AG08395 (cell line): ENCODE results near the gene COL4A1.

Experiments used
- DNase-seq: peaks from one replicate; pipeline ENCODE4 v3.0.0; 2012; ENCODE audit warnings: mixed read lengths, low spot score

Gene COL4A1

DNA sequence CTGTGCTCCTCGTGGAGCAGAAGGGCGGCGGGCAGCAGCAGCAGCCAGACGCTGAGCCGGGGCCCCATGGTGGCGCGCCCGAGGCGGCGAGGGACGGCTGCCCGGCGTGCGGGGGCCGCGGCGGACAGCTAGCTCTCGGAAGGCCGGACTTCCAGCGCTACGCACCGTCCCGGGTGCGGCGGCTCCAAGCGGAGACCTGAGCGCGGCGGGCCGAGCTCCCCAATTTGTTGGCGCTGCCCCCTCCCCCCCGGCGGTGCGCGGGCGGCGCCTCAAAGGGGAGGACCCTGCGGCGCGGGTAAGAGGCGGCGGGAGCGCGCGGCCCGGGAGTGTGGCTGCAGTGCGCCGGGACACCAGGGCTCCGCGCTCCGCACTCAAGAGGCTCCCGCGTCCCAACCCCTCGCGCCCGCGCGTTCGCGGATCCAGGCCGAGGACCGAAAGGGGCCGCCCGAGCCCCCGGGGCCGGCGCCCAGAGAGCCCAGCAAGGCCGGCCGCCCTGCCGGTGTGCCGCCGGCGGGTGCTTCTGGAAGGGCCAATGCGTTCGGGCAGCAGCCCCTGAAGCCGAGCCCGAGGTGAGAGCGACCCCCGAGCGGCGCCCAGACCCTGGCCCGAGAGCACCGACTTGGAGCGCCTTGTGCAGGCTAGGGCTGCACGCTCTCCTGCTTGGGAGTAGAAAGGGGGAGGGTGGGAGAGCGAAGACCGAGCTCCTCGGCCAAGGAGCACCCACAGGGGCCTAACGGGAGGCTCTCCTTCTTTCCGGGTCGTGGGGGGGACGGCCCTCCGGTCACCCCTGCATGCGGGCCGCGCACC lies at the start of gene COL4A1, which contains the start of gene COL4A2:
COL4A1 (minus strand) TSS at position 198 of the 807 bp plus-strand sequence; CDS start at position 68, 130 bp downstream.
COL4A2 (plus strand) TSS at position 325 of the 807 bp plus-strand sequence. CDS start 620 bp downstream, outside the sequence.
- no peak for DNase-seq

- DNase-seq, result no peak
These were observed 49.4 kb upstream of the COL4A1 start for GRCh38 chr13:110356362-110356761.

- no peak for DNase-seq
These were observed 47.9 kb upstream of the COL4A1 start for GRCh38 chr13:110354715-110355473.

DNA sequence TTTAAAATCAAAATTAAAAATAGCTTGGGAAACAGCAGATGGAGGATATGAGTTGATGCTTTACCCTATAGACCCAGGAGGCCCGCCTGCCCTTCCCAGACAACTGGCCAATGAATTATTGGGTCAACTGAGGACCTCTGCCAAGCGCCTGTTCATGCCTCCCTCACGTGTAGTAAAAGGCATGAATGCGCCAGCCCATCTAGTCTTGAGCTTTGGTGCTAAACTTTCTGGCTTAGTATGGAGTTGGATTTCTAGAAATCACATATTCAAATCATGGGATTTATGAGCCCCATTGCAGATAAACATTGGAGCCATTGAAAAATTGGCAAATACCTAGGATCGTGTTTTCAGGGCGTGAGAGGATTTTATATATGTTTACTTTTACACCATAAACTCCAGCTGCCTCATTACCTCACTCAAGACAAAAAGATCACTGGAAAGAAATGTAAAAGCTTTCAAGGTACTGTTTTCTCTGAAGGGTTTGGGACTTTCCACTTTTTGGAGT lies 47.2 kb upstream of the COL4A1 start:
- DNase-seq, result no peak

DNA sequence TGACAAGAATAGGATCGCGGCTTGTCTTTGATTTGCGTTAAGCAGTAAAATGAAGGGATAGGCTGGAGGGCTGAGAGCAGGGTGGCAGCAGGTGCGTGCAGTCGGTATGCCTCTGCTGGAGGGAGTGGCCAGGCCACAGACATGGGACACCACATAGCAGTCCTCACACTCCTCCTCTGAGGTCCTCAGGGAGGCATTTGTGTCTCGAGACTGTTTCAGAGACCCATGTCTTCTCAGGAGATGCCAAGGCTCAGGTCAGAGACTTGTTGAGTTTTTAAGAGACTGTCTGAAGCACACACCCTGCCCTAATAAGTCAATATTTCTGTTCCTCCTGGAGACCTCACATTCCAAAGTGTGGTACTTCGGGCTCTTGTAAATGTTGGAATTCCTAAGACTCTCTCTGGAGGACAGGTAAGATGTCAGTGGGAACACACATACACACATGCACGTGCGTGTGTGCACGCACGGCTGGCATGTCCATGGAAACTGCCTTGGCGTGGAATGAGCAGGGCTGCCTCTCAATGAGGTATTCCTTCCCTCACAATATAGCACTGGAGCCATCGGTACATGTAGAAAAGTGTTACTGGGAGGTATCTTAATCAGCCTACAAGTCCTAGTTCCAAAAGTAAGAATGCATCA lies 46.5 kb upstream of the COL4A1 start:
- no peak for DNase-seq

DNA sequence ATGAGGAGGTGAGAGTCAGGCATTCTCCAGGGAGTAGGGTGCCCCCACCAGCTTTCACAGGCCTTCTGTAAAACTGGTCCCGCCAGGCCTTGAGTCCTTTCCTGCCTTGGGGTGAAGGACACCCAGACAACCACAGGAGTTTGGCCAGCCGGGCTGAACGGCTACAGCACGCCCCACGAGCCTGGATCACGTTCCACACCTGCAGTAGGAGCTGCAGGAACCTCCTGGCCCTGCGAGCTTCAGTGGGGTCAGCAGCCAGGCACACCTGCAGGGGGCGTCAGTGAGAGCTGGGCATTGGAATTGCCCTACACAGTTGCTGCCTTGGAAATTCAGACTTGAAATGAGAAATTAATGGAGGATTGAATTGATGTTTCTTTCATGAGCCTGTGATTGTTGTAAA lies 45.8 kb upstream of the COL4A1 start:
- no peak for DNase-seq

DNA sequence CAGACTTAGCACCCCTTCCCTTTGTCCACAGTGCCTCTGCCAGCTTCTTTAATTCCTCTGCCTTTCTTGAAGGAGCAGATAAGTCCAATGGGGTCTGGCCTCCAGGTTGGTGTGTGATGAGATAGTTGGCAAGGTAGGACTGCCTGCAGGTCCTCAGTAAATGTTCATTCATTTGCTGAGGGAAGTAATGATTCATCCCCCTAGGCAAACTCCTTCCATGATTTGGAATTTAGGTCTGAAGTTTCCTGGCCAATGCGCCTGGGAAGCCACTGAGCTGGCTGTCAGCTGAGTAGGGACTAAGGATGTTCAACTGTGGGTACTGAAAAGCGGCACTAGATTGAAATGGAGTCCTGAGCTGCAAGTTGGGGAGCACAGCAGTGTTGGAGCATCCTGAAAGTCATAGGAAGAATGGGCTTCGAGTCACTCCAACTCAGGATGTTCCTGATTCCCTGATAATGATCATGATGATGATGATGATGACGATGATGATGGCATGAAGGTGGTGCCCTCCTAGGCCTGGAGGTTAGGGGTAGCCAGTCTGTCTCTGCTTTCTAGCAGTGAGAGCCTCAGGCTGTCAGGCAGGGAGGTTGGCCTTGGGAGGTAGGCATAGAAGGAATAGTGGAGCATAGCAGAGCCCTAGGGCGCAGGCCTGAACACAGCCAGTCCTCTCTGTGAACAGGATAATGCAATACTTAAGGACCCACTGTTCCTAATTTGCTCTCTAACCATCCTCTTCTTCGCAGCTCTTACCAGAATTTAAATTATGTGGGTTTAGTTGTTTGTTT lies 44.9 kb upstream of the COL4A1 start:
- DNase-seq, result no peak

DNA sequence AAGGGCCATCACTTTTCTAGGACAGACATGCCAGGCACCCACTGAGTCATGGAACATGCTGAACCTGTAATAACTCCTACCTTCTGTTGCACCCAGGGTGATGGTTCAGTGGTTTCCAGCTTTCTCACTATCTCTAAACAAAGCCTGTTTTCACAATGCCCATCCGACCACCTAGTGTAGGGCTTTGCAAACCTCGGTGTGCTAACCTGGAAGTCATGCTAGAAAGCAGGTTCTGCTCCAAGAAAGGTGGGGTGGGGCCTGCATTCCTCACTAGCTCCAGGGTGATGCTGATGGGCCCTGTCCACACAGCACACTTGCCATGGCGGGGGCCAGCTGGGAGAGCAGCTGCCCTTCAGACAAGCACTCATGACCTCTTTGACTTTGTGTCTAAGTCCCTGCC lies 43.6 kb upstream of the COL4A1 start:
- DNase-seq, result no peak

DNA sequence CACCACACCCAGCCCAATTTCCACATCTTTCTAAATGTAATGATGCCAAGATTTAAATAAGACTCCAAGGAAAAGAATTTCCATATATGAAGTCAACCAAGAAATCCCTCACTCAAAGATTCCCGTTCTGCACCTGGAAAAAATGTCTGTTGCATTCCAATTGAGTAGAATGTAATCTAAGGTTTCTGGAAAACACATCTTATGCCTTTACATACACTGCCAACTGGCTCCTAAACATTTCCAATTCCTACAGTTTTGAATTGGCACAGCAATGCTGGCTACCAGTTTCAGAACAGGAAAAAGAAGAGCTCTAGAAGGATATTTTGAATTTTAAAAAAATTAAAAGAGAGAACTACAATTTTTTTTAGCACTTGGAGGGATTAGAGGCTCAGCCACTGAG lies 43.1 kb upstream of the COL4A1 start:
- no peak for DNase-seq

GRCh38 chr13:110349239-110349638 lies 42.3 kb upstream of the COL4A1 start:
- no peak for DNase-seq

DNA sequence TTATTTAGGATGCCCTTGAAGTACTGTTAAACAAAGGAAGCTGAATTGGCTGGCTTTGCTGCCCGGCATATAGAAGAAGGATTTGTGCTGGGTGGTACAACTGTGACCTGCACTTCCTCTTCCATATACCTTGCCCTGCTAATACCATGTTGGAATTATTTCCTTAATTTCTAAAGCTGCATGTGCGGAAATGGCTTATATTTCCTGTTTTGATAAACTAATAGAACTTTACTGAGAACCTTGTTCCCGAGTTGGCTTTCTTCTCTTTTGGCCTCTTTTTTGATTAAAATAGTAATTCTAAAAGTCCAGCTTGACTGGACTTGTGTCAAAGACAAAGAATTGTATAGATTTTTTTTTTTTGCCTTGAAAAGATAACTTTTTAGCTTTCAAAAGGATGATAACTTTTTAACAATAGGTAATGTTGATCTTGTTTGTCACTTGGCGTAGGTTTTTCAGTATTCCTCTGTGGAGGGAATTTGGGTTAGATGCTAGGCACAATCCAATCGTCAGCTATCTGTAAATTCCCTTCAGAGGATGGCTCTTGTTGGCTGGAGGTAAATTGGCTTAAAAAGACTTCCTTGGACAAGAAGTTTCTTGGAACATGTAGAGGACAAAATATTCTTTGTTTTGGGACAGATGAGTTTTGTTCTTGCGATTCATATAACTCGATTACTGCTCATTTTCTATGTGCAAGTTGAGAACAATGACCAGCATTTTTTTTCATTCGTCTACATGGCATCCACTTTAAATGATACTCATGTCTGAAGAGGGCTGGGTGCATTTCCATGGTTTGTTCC lies 41.5 kb upstream of the COL4A1 start:
- DNase-seq, result no peak

GRCh38 chr13:110347535-110348308 lies 40.8 kb upstream of the COL4A1 start:
- DNase-seq, result peak; percentile 89

DNA sequence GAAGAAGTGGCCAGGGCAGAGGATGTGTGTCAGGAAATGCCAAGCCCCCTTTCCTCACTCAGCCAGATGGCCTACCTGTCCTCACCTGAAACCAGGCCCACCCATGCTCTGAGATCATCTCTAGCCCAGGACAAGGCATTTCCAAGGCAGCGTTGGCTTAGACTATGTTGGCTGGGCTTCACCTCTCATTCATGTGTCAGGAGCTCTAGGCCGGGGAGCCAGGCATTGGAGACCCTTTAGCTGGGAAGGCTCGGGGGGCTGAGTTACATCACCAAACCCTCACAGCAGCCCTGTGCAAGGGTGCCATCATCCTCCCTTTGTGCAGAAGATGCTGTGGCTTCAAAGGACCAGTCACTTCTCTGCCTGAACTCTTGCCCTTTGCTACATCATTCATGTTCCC lies 40.1 kb upstream of the COL4A1 start:
- no peak for DNase-seq

GRCh38 chr13:110346661-110347067 lies 39.7 kb upstream of the COL4A1 start:
- no peak for DNase-seq

GRCh38 chr13:110345701-110346100 lies 38.7 kb upstream of the COL4A1 start:
- DNase-seq, result no peak

- no peak for DNase-seq
These were observed 38.3 kb upstream of the COL4A1 start for GRCh38 chr13:110345266-110345665.

GRCh38 chr13:110344320-110344719 lies 37.4 kb upstream of the COL4A1 start:
- no peak for DNase-seq

- DNase-seq, result no peak
These were observed 36.4 kb upstream of the COL4A1 start for GRCh38 chr13:110343241-110343865.

DNA sequence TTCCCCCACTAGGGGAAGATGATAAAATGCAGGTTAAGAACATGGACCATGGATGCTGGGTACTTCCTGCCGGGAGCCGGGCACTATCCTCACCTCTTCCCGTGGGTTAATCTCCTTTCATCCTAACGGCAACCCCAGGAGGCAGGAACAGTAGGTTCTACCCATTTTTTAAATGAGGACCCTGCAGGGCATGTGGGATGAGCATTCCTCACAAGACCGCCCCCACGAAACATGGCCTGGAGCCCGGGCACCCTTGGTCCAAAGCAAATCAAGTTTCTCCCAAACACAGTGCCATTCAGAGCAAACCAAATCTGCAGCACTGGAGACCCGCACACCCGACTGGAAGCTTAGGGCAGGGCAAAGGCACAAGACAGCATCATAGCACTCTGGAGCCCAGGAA lies 35.5 kb upstream of the COL4A1 start:
- no peak for DNase-seq
